Measurements from ENCODE around the gene PLCL2.
"Not testable (repeated sequence)": the region's sequence is repeated elsewhere in the genome, so short reads cannot be mapped to it uniquely, and the experiment has no call there.

Gene PLCL2

DNA sequence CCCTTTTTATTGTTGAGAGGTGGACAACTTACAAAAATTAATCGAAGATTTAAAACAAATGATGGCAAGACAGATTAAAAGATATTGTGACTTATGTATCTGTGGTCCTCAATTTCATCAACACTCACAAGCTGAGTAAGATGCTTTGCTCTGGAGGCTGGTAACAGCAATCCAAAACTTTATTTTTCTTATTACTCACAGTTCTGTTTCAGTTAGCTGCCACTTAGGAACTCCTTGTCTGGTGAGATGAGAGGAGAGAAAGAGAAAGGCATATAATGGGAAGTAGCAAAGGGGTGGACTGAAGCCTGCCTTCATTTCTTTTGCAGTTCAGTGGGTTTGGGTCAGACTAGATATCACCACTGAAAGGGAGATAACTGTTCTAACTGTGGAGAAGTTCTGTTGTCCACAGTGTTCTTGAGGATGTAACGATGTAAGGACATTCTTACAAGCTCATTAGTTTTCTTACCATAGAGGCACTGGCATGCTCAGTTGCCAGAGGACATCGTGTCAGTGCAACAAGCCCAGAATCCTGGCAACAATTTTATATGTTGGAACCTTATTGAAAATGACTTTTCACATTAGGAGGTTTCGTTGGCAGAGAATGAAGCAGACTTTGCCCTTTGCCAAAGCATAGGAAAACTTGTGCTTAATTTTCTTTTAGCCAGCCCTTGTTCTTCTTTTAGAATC lies 93.6 kb downstream of the PLCL2 start:
- no peak for DNase-seq

DNA sequence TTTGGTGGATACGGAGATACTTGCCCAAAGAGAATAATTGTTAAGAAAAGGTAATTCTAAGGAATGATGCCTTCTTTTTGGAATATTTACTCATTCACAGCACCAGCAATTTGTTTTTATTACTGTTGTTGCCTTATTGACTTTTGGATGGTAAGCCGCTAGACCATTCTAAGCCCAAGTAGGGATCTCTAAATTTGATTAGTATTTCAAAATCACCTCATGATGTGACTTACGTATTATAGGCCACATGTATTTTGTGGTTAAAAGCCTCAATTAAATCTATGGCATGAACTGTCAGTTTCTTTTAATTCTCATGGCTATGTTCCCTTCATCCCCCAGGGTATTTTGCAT lies 94.1 kb downstream of the PLCL2 start:
- no peak for DNase-seq

DNA sequence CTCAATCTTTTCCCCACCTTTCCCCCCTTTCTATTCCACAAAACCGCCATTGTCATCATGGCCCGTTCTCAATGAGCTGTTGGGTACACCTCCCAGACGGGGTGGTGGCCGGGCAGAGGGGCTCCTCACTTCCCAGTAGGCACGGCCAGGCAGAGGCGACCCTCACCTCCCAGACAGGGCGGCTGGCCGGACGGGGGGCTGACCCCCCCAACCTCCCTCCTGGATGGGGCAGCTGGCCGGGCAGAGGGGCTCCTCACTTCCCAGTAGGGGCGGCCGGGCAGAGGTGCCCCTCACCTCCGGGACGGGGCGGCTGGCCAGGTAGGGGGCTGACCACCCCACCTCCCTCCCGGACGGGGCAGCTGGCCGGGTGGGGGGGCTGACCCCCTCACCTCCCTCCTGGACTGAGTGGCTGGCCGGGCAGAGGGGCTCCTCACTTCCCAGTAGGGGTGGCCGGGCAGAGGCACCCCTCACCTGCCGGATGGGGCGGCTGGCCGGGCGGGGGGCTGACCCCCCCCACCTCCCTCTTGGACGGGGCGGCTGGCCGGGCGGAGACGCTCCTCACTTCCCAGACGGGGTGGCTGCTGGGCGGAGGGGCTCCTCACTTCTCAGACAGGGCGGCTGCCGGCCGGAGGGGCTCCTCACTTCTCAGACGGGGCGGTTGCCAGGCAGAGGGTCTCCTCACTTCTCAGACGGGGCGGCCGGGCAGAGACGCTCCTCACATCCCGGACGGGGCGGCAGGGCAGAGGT lies 95.2 kb downstream of the PLCL2 start:
- not testable (repeated sequence) for DNase-seq

DNA sequence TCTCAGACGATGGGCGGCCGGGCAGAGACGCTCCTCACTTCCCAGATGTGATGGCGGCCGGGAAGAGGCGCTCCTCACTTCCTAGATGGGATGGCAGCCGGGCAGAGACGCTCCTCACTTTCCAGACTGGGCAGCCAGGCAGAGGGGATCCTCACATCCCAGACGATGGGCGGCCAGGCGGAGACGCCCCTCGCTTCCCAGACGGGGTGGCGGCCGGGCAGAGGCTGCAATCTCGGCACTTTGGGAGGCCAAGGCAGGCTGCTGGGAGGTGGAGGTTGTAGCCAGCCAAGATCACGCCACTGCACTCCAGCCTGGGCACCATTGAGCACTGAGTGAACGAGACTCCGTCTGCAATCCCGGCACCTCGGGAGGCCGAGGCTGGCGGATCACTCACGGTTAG lies 95.8 kb downstream of the PLCL2 start:
- not testable (repeated sequence) for DNase-seq

DNA sequence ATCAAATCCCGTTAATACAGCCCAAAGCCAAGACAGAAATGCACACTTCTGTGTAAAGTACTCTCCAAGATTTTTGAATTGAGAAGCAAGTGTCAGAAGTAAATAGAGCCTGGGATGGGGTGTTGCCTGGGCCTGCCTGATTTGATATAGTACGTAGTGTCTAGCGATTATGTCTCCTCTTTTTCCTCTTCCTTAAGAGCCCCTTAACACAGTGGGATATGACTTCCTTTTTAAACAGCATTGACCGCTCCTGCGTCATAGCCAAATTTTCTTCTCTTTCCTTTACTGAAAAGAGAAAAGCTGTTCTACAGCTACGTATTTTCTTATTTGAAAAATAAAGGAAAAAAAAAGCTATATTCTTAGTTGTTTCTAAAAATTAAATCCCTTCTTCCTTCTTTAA lies 97.7 kb downstream of the PLCL2 start:
- no peak for DNase-seq

DNA sequence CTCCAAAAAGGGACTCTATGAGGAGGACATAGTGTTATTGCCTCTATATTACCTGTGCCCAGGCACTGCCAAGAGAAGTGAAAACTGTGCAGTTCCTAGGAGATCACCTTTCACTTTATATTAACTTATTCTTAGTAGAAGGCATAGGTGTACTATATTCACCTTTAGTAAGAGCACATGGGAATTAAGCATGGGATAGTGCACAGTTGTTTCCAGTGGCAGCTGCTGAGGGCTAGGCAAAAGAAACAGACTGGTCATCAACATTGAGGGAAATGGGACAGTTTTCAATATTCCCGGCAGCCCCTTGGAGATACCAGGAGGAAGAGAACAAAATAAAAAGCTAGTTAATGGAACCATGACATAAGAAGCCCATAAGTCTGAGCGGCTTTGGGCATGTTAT lies 100.9 kb downstream of the PLCL2 start:
- DNase-seq = no peak

DNA sequence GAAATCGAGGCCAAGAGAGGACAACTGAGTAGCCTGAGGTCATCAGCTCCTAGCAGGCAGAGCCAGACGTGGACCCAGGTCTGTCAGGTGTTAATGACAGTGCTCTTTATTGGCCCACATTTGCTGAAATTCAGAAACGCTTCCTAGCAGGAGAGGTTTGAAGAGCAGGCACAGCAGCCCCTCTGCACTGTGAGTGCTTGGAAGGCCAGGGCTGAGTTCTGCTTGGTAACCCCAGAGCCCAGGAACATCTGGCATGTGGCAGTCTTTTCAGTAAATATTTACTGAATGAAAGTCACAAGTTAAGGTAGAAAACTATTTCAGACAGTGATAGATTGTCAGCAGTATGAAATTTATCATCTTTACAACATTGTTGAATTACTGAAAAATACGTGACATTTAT lies 102.4 kb downstream of the PLCL2 start:
- no peak for DNase-seq

DNA sequence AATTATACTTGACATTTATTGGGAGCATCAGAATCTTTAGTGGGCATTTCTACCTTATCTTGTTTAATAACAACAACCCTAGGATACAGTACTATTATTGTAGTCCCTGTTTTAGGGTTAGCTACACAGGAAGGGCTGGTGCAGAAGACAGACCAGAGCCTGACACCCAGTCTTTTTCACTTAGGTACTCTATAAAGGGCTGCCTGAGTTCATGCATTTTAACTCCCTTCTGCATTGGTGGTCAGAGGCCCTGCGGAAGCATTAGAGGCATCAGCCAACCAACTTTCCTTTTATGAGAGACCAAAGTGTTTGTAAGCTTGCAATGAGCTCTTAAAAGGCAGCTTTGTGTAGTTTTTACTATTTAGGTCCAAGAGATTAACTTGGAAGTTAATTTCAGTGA lies 105.4 kb downstream of the PLCL2 start:
- no peak for DNase-seq

DNA sequence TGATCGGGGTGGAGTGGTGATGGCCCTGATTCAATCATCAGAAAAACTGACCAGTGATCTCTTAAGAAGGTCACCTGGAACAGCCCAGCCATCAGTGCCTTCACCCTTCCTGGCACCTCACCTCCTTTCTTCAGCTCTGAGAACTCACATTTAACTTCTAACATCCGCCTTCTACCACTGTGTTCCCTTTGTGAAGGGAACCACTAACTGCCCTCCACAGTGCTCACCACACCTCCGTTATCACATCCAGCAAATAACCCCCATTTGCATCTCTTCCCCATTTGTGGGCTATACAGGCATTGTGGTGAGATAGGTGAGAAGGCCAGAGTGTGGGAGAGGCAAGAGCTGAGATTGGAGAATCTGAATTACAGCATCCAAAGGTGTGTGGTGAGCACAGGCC lies 107.4 kb downstream of the PLCL2 start:
- DNase-seq = no peak

DNA sequence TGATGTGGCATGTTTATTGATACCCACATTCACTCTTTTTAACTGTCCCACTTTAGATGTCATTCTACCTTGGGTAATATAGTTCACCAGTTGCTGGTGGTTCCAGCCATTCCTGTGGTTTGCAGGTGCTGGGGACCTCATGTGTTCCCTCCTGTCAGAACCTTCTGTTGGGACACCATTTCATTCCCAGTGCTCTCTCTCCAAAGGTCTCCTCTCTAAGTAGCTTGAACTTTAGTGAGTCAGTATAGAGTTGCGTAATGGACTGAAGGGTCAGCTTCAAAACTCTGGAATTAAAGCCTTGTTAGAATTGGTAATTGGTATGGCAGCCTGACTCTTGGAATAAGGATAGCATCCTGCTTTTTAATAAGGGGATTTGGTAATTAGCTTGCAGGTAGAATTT lies 108.5 kb downstream of the PLCL2 start:
- no peak for DNase-seq

DNA sequence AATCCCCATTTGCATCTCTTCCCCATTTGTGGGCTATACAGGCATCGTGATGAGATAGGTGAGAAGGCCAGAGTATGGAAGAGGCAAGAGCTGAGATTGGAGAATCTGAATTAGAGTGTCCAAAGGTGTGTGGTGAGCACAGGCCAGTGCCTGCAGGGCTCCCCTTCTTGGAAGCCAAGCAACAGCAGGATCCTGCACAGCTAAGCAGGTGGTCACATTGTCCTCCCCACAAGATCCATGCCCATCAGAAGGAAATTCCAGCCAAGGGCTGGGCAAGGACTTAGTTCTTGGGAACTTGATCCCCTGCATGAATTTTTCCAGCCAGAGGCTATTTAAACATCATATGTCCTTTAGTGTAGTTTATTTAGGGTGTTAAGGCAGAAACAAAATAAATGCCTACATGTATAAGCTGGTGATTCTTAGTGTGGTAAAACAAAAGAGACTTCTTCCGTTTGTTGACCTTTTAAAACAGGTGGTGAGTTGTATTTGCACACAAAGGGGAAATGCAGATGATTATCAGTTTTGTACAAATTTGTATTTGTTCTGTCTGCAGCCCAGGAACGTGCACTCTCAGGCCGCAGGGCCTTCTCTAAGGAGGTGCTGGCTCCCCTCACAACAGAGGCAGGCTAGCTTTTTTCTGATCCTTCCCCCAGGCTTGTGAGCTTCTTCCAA lies 110.2 kb downstream of the PLCL2 start:
- no peak for DNase-seq

DNA sequence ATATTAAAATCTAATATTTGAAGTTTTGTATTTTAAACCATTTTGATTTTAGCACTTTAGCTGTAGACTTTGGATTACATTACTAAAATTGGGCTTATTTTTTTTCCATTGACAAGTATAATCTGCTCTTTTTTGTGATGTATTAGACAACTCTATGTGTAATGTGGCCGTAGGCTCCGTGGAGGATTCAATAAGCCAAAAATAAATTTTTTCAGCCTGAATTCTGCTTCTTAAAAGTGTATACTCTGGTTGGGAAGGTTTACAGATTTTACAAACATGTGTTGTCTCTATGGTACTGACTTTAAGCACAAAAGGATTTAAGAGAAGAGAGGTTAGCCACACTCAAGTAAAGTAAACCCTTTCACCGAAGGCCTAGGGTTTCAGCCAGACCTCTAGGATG lies 110.8 kb downstream of the PLCL2 start:
- DNase-seq = no peak

DNA sequence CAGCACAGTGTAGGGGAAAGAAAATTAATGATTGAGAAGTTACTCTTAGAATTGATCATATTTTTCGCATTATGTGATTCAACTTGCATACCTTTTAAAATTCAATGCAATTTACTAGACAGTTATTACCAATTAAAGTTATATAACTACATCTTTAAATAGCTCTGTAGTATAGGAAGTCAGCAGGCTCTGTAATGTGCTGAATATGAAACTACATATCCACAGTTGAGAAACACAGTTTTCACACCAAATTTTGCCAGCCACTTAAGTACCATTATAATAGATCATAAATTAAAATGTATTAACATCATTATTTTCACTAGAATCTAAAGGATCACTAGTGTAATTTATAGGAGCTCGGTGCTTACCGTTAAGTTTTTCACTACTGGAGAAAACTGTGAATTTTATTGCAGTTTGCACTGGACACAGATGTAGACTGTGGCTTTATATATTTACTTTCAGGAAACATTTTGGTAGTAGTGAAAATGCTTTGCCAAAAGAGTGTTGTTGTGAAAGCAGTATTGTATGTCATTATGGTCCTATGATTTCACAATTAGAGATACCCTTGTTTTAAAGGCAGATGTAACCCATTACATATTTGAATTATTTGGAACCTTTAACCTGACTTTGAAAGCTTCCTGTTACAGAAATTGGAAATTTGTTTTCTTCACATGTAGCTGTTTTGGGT lies 113.6 kb downstream of the PLCL2 start:
- DNase-seq = no peak

DNA sequence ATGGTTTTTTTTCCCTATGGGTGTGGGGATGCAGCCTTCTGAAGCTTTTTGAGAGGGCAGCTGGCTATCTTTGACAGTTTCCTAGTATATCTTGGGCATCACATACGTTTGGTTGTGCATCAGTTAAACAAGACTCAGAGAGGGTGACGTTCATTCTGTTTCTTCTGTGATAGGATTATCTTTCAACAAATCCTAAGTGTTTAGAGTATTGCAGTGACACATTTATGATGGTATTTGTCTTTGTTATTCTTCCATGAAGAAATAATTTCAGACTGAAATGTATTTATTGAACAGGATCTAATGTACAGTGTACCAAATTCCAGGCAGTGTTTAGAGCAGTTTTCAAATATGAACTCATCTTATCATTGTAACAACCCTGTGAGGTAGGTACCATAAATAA lies 114.4 kb downstream of the PLCL2 start:
- no peak for DNase-seq

DNA sequence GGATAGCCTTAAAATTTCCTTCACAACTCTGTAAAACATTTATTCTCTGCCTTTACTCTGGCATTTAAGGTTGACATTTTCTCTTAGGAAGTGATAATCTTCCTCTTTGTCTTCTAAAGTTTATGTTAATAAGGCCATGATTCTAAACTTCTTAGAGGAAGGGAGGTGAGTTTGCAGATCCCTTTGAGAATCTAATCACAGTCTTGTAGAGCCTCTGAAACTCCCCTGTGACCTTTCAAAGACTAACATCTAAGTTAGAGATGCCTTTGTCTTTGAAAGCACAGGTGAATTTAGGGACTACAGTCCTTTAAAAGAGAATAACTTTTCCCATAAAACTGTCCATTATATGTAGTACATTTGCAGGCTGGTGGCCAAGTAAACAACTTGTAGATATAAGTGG lies 115.1 kb downstream of the PLCL2 start:
- no peak for DNase-seq

DNA sequence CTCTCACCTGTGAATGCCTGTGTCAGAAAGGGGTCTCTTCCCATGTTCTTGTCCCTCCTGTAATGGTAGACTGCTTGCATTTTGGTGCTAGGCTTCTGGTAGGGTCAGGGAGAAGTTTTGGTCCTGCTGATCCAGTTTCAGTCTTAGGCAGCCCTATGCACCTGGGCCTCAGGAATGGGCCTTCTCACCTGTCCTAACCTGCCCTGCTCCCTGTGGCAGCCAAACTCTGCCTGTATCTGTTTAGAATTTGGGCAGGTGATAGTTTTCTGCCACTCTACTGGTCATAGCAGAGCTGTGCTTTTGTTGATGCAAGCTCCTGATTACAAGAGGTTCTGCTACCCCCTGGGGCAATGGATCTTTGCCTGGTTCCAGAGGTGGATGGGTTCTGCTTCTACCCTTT lies 118.7 kb downstream of the PLCL2 start:
- DNase-seq = no peak

DNA sequence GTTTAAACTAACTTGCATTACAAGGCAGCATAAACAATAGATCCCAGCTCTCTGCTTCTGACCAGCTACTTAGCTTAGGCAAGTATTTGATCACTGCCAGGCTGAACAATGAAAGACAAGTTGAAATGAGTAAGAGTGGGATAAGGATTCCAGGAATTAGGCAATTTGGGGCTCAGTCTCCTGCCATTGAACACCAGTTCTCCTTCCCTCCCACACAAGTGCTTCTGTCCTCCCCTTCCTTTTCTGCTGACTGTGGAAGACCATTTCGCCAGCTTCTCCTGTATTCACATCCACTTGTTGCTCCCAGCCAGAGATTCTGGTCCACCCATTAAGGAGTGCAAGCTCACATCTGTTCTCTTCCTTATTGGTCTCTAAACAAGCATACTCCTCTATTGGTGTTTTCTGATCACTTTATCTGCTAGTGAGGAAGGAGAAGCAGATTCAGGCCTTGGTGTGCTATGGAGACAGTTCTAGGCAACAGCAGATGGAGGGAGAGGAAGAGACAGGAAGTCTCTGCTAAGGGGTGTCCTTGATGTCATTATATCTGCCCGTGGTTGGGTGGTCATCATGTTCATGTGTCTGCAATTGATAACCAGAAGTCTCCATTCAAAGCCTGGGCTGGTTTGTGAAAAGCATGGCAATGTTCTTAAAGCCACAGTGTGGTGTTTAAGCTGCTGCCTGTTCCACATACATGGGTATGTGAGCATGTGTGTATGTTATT lies 121.5 kb downstream of the PLCL2 start:
- no peak for DNase-seq

DNA sequence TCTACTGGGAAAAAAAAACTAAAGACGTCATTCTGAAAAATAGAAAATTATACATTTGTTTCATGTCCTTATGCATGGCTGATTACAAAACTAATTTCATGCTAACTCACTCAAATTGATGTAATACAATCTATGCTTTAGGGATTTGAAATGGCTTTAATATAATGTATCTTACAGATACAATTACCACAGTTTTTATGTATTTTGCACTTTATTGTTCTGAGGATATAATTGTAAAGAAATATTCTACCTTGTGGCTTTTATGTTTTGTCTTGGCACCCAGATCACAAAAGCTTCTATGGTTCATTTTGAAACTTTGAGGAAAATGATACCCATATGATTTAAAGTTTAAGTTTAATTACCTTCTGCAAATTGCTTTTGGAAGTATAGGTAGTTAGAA lies 122.5 kb downstream of the PLCL2 start:
- DNase-seq = no peak

DNA sequence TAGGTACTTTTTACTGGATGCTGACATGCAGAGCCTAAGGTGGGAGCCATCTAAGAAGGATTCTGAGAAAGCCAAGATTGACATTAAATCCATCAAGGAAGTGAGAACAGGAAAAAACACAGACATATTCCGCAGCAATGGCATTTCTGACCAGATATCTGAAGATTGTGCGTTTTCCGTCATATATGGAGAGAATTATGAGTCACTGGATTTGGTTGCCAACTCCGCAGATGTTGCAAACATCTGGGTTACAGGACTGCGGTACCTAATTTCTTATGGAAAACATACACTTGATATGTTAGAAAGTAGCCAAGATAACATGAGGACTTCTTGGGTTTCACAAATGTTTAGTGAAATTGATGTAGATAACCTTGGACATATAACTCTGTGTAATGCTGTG lies 125.1 kb downstream of the PLCL2 start:
- DNase-seq = no peak

DNA sequence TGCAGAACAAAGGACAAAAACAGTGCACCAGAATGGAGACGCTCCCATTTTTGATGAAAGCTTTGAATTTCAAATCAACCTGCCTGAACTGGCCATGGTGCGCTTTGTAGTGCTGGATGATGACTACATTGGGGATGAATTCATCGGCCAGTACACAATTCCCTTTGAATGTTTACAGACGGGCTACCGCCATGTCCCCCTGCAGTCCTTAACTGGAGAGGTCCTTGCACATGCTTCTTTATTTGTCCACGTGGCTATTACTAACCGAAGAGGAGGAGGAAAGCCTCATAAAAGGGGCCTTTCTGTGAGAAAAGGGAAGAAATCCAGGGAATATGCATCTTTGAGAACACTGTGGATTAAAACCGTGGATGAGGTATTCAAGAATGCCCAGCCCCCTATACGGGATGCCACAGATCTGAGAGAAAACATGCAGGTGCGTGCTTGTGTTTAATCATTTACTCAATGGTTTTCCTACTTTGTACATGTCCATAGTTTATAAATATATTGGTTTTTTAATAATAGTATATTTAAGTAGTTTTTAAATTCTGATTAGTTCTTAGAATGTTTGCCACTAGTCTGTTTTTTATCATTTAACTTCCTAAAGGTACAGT lies 127.1 kb downstream of the PLCL2 start:
- DNase-seq = no peak

DNA sequence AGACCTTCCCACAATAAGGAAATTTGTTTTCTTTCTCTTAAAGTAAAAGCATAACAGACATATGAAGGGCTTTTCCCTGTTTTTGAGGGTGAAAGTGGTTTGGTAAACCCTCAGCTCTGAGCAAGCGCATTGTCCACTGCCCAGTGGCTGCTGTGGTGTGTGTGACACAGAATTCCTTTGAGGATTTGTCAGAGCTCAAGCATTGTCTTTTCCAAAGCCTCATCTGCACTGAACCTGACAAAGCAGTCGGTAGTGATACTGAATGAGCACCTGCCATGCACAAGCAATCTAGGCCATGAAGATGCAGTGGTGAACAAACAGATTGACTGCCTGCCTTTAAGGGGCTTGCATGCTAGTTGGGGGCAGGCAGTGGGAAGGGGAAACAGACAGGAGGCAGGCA lies 128.3 kb downstream of the PLCL2 start:
- no peak for DNase-seq

DNA sequence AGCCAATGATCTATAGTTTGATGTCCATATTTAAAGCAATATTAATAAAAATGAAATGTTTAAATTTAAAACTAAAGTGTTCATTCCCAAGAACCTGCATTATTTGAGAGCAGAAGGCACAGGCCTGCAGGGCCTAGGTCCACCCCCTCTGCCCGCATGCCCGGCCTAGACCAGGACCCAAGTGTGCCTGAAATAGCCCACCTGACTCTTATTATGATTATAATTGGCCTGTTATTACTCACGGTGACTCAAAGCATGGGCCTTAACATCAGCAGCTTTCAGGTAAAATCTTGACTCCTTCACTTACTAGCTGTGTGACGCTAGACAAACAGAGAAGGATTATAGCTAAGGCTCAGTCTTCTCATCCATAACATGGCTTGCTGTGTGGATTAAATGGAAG lies 128.8 kb downstream of the PLCL2 start:
- DNase-seq = no peak

DNA sequence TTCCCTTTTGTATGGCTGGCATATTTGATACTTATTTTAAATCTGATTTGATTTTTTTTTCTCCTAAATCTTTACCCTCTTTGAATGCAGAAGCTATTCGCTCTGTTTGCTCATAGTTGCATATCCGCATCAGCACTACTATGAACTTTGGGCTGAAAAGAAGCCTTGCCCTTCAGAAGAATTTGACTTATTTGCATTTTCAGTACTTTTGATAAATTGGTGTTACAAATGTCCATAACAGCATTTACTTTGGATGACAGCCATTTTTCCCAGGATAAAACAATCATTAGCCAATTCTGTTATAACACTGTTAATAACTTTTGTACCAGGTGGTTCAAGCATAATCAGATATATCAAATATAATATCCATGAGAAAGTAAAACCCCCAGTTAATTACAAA lies 129.5 kb downstream of the PLCL2 start:
- DNase-seq = no peak

All from activated CD4-positive, alpha-beta T cell treated with anti-CD3 and anti-CD28 coated beads, Interleukin-2, amount 50 U/mL, for 16 hours (primary cell).